ENCODE data around the gene RANBP9. TPM values are rescaled to one million over a fixed set of nuclear protein-coding genes. Genes with fewer than 3 reads are reported as not detected.

RANBP9 gene
- total and polyA plus RNA-seq, 9 of the 15 experiments (the other 6 are each of a cell fraction or from before 2014, with no cell fraction given): 27.5 to 130 (median 61.5) TPM

GRCh38 chr6:13711733-13712598 lies at the start of gene RANBP9 (continued):
- peak; percentile 63; the same call in 1 of the 2 replicates for TF ChIP-seq BRD4 (IDR thresholded peaks at IDR 0.05)
- TF ChIP-seq, protein P1, sequence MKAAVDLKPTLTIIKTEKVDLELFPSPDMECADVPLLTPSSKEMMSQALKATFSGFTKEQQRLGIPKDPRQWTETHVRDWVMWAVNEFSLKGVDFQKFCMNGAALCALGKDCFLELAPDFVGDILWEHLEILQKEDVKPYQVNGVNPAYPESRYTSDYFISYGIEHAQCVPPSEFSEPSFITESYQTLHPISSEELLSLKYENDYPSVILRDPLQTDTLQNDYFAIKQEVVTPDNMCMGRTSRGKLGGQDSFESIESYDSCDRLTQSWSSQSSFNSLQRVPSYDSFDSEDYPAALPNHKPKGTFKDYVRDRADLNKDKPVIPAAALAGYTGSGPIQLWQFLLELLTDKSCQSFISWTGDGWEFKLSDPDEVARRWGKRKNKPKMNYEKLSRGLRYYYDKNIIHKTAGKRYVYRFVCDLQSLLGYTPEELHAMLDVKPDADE (conservative IDR thresholded peaks at IDR 0.05; ENCODE audit: control insufficient read depth, low read depth, low read length): peak; percentile 75
- TF ChIP-seq ELF2 (CRISPR knock-in tag; IDR thresholded peaks at IDR 0.05): 0 out of 2 replicates have a peak, but pooled peaks have one; percentile 46
- TF ChIP-seq NFE2 (IDR thresholded peaks at IDR 0.05; ENCODE audit: low read depth): 0 out of 2 replicates have a peak, but pooled peaks have one; percentile 27
- peak; percentile 66; the same call in 1 of the 2 replicates for TF ChIP-seq MIER1 (IDR thresholded peaks at IDR 0.05; ENCODE audit: low read depth)
- no peak for TF ChIP-seq ETV5 (CRISPR knock-in tag; IDR thresholded peaks at IDR 0.05; ENCODE audit: low read depth)
- 0 out of 2 replicates have a peak, but pooled peaks have one; percentile 51 for TF ChIP-seq ZNF717 (CRISPR knock-in tag; IDR thresholded peaks at IDR 0.05)
- peak; percentile 57; the same call in 1 of the 2 replicates for TF ChIP-seq ZBED1 (IDR thresholded peaks at IDR 0.05)
- TF ChIP-seq ARID2 (IDR thresholded peaks at IDR 0.05): peak; percentile 28; the same call in 1 of the 2 replicates
- TF ChIP-seq MCM2 (IDR thresholded peaks at IDR 0.05; ENCODE audit: low read depth): no peak
- peak; percentile 77 for TF ChIP-seq GABPB1 (CRISPR knock-in tag; IDR thresholded peaks at IDR 0.05)
- TF ChIP-seq TAF9B (IDR thresholded peaks at IDR 0.05; ENCODE audit: partially characterized antibody): peak; percentile 47
- TF ChIP-seq, protein P2, sequence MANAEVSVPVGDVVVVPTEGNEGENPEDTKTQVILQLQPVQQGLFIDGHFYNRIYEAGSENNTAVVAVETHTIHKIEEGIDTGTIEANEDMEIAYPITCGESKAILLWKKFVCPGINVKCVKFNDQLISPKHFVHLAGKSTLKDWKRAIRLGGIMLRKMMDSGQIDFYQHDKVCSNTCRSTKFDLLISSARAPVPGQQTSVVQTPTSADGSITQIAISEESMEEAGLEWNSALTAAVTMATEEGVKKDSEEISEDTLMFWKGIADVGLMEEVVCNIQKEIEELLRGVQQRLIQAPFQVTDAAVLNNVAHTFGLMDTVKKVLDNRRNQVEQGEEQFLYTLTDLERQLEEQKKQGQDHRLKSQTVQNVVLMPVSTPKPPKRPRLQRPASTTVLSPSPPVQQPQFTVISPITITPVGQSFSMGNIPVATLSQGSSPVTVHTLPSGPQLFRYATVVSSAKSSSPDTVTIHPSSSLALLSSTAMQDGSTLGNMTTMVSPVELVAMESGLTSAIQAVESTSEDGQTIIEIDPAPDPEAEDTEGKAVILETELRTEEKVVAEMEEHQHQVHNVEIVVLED (CRISPR knock-in tag; IDR thresholded peaks at IDR 0.05): peak; percentile 80
- TF ChIP-seq NFYB (IDR thresholded peaks at IDR 0.05; ENCODE audit: extremely low read depth, insufficient read length): no peak
- TF ChIP-seq SOX6 (IDR thresholded peaks at IDR 0.05): peak; percentile 70
- peak; percentile 60; the same call in 1 of the 2 replicates for TF ChIP-seq MBD2 (IDR thresholded peaks at IDR 0.05; ENCODE audit: borderline replicate concordance, low read depth)
- peak; percentile 41 to 45; a peak in 2 of 4 replicates for TF ChIP-seq RCOR1 (IDR thresholded peaks at IDR 0.05; ENCODE audit: borderline replicate concordance in 1 of 2, low read depth in 2 of 2, low read length in 2 of 2)
- peak; percentile 59 for TF ChIP-seq NCOR1 (IDR thresholded peaks at IDR 0.05)
- TF ChIP-seq ZNF431 (CRISPR knock-in tag; IDR thresholded peaks at IDR 0.05): 0 out of 2 replicates have a peak, but pooled peaks have one; percentile 25
- TF ChIP-seq ESRRA (IDR thresholded peaks at IDR 0.05; ENCODE audit: borderline replicate concordance, low read depth): peak; percentile 45; the same call in 1 of the 2 replicates
- TF ChIP-seq HNRNPH1 (optimal IDR thresholded peaks at IDR 0.05; ENCODE audit: low read depth, low read length): no peak
- peak; percentile 94 for TF ChIP-seq TOE1 (IDR thresholded peaks at IDR 0.05; ENCODE audit: borderline replicate concordance)
- TF ChIP-seq TOE1 (CRISPR knock-in tag; IDR thresholded peaks at IDR 0.05; ENCODE audit: borderline replicate concordance, low read depth): no peak
- peak; percentile 90 for TF ChIP-seq KDM5B (IDR thresholded peaks at IDR 0.05; ENCODE audit: insufficient replicate concordance, low read depth, low read length)
- TF ChIP-seq ZFP30 (CRISPR knock-in tag; IDR thresholded peaks at IDR 0.05; ENCODE audit: borderline replicate concordance): no peak
- TF ChIP-seq SRF (CRISPR knock-in tag; IDR thresholded peaks at IDR 0.05): peak in 1 of 2 experiments; percentile 29; a peak in 1 of 4 replicates
- peak in 1 of 2 experiments; percentile 31; a peak in 2 of 4 replicates for TF ChIP-seq NONO (IDR thresholded peaks at IDR 0.05; ENCODE audit: low read depth in 2 of 2, low read length in 1 of 2)

Data from K562 (cell line).